ENCODE results near the gene MIPOL1.

- TF ChIP-seq CTCF (IDR thresholded peaks at IDR 0.05) (no peak), POLR2A (IDR thresholded peaks at IDR 0.05) (no peak)
Observed at GRCh38 chr14:37573356-37573755, 375.6 kb downstream of the MIPOL1 start.

All from tibial nerve (tissue), 3 donors.